Stimulated activated CD8-positive, alpha-beta memory T cell treated with anti-CD3 and anti-CD28 coated beads, Interleukin-4, amount 100 ng/mL, for 48 hours (primary cell): ENCODE results near the gene NCKAP5.

ENCODE experiments used
- DNase-seq: peaks from one replicate; pipeline ENCODE4 v3.0.0-alpha.2; 2020

NCKAP5 gene

DNA sequence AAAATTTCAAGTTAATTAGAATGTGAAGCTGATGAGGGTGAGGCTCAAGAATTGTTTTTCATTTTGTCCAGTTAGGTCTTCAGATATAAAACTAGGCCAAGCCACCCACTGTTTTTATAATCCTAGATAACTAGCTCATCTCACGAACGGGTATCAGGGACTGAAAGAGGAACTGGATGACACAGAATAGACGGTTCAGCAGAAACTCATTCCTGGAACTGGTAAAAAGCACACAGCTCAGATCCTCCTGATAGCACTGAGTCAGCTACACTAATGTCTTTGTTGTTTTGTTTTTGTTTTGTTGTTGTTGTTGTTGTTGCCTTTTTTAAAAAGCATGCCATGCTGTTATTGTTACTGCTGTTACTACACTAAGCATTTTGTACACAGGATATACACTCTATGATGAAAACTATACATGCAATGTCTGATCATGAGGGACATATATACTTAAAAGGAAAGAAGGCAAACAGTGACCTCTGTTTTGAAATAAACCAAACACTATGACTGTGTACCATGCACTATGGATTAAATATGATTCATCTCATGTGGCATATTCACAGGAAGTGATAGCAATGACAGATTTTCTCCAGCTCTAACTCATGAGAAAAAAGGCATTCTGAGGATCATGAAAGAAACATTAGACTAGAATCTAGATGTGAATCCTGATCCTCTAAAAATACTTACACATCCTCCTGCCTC, 437.6 kb downstream of the NCKAP5 start:
- no peak for DNase-seq

DNA sequence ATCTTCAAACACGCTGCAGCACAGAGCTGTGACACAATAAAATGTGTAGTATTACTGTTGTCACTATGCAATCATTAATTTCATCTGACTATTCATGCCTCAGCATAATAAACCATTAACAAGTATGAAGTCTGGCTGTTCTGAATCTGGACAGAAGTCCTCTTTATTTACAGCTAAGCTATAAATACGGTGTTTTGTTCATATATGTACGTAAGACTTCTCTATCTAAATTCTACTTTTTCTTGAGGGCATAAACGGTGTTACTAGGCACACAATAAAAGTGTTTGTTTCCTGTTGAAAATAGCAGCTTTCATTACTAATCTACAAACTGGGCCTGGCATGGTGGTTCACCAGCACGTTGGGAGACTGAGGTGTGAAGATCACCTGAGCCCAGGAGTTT, 443.8 kb downstream of the NCKAP5 start:
- no peak for DNase-seq

DNA sequence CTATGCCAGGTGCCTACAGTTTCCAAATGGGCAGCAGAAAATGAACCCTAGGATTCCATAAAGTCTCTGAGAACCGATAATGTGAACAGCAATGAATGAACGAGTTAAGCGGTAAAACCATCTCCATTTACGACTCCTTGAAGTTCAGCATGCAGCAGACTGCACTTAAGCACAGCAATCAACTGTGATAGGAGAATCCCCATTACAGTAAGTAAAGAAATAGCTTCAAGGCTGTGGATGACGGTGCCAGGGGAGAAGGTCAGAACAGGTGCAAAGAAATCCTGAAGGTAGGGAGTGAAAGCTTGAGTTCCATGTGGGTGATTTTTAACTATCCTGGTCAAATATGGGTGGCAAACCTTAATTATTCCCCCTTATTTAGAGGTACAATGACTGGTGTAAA, 444.4 kb downstream of the NCKAP5 start:
- no peak for DNase-seq

DNA sequence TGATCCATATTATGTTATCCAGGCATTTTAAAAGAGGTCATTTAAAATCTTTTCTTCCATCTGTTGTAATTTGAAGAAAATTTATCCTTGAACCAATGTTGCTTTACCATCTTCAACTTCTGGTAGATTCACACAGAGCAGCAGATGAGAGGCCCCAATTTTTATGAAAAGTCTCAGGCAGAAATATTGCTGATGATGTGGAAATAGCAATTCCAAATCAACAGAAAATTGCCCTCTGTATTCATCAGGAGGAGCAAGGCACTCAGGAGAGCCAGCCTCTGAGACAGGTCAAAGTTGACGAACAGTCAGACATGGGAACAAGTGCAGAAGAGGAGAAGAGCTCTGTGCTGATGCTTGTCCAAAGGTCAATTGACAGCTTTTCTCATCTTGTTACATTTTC, 444.9 kb downstream of the NCKAP5 start:
- DNase-seq, result no peak

DNA sequence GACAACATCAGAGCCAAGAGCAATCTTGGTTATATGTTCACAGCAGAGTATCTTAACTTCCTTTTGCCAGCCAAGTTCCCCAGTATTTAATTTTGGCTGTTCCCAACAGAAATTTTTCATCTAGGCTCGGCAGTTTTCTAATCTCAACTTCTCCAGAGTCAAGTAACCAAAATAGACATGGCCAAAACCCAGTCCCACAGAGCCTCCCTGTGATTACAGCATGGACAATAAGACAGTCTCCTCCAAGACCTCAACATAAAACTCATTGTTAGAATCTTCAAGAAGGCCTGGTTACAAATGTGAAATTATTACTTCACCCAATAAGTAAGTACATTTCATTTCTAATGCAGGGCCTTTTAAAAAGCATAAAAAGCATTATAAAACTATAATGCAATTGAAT, 445.7 kb downstream of the NCKAP5 start:
- no peak for DNase-seq

DNA sequence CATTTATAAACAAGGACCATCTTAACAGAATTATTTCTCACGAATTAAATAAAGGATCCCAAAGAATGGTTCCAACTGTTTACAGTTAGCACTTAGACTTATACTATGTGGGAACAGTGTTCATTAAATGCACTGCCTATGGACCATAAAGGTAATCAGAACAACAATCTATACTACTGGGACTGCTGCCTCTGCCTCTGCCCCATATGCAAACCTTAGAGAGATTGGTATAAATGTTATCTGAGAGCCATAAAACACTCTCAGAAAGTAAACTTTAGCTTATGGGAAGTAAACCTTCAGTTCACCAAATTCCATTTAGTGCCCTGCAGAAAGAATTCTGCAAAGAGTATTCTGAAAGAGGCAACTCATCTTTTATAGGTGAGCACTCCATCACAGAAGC, 448.0 kb downstream of the NCKAP5 start:
- DNase-seq, result no peak

DNA sequence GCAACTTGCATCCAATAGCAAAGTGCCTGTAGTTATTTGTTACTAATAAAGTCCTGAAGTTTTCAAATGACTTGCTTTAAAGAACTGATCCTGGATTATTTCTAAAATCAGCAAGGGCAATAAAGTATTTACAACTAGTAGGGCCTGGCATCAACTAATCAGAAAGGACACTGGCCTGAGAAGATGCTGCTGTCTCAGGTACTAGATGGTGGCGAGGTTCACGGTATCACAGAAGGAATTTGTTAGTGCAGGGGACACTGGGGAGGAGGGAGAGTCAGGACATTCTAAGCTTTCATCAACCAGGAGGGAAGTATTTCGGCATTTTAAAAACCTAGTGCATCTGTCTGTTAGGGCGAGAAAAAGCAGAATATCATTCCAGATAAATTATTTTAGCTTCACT, 458.1 kb downstream of the NCKAP5 start:
- DNase-seq, result no peak

DNA sequence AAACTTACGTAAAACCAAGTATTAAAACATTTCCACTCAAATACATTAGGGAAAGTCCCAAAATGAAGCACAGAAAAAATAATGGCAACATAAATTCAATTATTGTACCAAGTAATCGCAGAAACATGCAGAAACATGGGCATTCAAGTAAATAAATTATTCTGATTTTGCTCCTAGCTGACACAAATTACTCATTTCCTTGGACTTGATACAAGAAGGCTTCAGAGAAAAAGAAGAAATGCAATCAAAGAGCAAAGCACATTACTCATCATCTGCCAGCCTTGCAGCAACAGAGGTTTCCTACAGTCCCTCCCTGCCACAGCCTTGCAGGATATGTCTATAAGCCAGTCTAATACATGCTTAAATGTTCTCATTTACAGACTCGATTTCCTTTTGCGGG, 458.5 kb downstream of the NCKAP5 start:
- no peak for DNase-seq

DNA sequence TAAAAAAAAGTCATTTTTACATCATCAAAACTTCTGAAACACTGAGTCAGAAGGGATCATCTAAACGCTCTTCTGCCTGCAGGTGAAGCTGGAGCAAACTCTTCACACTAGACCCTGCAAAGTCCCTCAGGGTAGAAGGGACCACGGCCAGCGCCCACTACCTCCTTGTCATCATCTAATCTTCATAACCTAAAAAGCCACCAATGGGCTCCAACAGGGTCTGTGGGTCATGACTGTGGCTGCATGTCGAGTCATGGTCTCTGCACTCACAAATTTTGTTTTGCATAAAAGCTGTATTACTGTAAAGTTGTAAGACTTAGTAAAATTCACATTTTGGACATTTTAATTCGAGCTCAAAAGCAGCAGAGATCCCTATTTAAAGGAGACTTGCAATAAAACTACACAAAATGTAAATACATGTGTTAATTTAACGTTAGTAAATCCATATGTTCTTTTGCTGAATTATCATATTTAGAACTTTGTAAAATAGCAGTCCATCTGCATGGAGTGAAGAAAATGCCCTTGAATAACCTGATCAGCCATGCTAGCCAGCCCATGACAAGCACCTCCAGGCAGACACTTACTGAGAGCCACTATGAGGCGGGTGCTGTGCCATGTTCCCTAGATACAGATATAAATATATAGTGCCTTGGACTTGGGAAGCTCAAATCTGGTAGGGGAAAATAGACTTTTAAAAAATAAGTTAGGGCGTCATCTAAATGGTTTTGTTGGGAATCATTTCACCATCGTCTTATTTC, 461.0 kb downstream of the NCKAP5 start:
- DNase-seq, result no peak

DNA sequence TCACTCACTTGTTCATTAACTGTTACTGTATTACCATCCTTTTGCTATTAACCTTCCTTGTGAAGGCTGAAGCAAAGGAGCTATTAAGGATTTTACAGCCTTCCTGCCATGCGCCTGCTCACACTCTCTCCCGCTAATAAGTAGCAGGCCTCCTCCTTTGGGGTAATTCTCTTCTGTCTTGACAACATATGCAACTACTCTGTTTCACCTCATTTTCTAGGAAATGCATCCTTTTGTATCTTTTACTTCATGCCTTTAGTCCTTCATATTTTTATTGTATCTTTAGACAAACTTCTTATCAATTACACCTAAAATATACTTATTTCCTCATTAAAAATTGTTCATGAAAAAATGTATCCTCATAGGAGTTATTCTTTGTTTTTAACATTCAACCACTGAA, 463.4 kb downstream of the NCKAP5 start:
- DNase-seq, result no peak

DNA sequence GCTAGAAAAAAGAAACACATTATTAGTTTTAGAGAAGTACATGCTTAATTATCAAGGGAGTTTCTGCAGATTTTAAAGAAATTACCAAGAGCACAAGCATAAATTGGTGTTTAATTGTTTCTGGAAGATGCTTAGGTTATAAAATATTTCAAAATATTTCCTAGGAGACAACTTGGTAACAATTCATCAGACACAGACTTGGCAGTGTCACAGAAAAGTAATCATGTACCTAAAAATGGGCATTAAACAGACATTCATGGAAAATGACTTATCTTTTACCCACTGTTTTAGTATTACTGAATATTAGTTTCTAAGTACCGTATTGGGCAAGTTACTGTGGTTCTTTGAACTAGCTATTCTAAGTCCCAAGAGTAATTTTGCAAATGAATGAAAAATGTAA, 469.5 kb downstream of the NCKAP5 start:
- DNase-seq, result no peak

DNA sequence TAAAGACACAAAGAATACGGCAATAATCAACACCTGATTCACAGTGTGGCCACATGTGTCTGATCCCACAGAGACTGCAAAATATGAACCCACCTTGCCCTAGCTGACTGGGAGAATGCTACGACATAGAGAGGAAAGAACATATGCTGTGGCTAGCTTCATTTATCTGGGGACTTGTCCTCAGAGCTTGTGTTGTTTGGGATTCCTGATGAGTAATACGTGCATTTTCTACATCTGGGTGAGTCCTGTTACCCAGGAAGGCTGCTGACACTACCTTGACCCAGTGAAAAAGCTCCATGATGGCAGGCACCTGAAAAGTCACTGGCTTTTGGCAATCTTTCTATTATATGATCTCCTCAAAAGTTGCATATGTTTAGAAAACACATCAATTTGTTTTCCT, 470.6 kb downstream of the NCKAP5 start:
- DNase-seq, result no peak

DNA sequence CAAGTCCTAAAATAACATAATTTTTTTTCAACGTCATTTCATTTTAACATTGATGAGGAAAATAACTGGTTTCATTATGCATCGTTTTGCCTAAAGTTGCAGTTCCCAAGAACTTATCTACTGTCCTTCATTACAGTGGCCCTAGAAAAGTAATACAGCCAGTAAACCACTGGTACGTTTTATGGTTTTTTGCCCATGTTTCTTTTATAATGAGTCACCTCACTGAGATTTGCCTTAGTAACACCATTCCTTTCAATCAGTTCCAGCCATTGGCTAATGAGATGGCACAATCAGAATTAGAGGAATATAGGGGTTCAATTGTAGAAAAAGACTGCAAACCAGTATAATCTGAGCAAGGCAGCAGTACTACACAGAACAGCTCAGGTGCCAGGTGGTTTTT, 475.7 kb downstream of the NCKAP5 start:
- no peak for DNase-seq

DNA sequence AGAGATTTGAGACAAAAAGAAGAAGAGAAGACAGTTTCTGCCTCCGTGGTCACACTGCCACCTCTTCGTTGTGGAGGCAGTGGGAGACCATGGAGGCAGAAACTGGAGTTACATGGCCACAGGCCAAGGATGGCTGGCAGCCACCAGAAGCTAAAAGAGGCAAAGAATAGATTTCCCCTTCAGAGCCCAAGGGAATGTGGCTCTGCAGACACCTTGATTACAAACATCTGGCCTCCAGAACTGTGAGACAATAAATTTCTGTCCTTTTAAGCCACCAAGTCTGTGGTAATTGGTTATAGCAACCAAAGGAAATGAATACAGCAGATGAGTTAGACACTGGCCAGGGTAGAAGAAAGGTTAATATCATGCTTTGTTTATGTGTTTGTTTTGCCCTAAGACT, 477.9 kb downstream of the NCKAP5 start:
- DNase-seq, result no peak

DNA sequence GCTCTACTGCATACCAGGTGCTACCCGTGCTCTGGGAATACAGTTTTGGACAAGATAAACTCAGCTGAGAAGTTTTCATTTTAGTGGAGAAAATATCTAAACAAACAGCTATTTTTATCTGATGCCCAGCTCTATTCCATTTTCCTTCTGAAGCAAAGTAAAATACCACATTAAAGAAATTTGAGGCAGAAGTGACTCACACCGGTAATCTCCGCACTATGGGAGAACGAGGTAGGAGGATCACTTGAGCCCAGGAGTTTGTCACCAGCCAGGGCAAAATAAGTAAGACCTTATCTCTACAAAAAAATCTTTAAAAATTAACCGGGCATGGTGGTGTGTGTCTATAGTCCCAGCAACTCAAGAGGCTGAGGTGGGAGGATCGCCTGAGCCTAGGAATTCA, 482.1 kb downstream of the NCKAP5 start:
- no peak for DNase-seq

DNA sequence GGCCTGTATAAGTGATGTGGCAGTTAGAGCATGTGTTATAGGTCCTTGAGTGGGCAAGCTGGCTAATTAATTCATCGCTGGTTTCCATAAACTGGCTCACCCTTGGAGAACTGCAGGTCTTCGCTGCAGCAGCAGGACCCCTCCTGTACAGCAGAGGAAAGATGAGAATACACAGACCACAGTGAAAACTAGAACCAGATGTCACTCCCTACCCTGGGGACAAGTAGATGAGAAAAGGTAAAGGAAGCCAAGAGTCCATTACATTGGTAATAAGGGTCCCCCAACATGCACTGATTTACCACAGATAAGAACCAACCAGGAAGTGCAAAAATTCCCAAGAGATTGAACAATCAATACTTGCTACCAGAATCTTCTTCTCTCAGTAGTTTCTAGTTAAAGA, 482.6 kb downstream of the NCKAP5 start:
- no peak for DNase-seq

DNA sequence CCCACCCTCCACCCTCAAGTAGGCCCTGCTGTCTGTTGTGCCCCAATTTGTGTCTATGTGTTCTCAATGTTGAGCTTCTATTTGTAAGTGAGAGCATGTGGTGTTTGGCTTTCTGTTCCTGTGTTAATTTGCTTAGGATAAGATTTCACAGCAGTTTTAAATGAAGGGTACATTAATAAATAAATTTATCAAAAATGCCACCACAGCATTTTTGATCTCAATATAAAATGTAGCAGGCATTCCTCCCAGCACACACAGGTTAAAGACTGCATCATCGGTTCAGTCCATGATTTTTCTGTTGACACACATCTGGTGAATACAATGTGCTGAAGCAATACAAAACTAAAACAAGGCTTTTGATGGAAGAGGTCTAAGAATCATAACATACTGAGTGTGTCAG, 486.2 kb downstream of the NCKAP5 start:
- DNase-seq, result no peak

DNA sequence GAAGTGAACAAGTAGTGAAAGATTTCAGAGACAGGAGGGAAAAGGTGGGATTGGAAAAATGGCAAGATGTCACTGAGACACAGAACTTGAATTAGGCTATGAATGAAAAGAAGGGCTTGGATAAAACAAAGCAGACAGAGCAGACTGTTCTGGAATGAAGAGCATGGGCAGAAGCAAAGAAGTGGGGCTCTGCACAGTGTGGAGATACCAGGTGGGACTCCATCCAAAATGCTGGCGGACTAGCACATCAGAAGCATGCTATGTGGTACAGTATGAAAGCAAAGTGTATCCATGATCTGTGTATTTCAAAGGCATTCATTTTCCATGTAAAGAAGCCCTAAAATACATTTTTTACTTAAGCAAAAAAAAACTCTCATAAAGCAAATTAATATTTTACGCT, 487.4 kb downstream of the NCKAP5 start:
- no peak for DNase-seq

DNA sequence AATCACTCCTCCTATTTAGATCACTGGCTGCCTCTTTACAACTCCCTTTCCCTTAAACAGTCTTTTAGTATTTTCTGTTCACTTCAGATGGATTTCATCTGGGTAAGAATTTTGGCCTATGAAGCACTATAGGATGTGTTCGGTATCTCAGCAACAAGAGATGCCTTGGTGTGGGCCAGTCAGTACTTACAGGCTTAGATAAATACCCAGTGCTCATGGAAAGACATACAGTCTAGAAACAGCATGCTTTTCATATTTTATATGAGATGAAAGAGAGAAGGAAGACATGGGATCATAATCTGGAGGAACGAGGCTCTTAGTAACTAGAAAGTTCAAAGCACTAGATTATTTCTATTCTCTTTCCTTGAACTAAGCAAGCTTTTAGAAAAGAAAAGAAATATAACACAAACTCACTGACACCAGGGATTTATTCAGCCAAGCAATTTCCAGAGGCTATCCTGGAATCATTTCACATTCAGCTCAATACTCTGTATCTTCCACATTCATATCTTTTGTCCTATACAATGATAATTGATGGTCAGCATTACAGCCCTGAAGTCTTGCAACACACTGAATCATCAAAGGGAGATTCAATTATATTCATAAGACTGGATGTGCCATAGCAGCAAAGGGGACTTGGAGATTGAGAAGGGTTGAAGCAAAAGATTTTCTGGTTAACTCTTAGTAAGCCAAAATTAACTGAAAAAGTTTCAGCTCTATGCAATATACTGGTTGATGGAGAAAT, 489.4 kb downstream of the NCKAP5 start:
- no peak for DNase-seq

DNA sequence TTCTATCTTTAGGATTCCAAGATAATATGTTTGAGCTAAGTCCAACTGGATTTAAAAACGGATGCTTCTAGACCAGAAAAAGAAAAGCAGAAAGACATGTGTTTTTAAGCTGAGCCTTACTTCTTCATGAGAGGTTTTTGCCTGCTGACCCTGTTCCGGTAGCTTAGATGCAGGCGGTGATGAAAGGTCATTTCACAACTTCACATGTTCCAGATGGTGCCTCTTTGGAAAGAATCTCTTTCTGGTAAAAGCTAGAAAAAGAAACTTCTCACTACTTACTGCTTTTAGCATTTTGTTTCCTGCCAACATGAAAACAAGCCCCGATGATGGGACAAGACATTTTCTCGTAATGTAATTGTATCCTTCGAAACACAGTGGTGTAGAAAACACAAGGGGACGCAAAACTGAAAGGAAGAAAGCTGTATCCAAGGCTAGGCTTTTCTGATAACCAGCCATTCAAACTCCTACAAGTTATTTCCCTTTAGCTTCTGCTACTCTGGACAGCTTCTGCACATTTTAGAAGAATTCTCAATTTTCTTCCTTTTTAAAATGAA, 490.9 kb downstream of the NCKAP5 start:
- DNase-seq, result no peak

DNA sequence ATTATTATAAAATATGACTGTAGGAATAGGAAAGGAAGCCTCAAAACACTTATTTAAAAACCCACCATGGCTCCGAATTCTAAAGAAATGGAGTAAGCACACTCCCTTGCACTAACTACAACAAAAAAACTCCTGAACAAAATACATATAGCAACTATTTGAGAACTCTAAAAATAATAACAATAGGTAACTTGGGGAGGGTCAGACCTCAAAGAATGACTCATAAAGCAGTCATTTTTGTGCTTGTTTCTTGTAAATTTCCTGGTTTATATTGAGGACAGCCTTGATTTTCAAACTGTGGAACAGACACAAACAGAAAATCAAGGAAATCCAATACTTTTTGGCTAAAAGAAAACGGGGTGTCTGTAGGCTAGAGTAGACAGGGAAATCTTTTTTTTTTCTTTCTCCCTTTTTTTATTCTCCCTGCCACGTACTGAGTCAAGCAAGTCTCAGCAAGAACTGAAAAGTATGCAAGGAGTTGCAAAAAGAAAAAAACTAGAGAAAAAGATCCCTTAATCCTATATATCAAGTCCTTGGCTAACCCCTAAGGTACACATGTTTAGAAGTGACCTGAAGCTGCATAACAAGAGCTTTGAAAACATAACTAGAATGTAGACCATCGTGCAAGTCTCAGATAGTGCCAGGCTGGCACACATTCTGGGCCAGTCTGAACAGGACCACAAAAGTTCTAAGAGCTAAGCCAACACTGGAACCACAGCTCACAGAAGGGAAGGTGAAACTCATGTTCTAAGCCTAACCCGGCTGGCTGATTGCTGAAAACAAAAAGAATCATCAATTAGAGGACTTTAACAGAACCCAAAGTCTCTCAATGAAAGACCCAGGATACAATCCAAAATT, 495.2 kb downstream of the NCKAP5 start:
- no peak for DNase-seq

DNA sequence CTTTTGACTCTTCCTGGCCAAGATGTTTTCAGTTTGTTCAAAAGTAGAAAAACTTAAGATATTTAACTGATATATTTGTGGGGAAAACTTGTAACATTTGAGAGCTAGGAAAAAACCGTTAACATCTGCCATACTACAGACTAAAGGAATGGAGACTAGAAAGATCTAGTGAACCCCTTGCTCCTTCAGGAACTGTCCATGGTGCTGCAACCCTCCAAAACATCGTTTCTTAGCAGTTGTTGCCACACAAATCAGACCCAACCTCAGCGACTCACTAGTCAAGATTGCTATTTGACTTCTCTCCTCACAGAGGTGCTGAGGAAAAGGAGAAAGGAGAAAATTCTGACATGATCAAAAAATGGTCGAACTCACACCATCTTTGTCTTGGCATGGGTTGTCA, 504.5 kb downstream of the NCKAP5 start:
- DNase-seq, result no peak
